ENCODE data around the gene RHOT2. TPM values are rescaled to one million over a fixed set of nuclear protein-coding genes. Genes with fewer than 3 reads are reported as not detected.

The RHOT2 gene
- total RNA-seq, 1 experiment from 2014 or later = 163 TPM

DNA sequence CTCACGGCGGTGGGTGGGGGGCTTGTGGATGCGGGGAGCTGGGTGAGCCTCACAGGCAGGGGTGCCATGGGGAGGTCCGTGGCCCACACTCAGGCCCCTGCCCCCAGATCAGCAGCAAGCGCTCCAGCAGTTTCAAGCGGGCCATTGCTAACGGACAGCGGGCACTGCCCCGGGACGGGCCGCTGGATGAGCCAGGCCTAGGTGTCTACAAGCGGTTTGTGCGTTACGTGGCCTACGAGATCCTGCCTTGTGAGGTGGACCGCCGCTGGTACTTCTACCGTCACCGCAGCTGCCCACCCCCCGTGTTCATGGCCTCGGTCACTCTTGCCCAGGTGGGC is 8.6 kb downstream of the RHOT2 start:
- intact Hi-C loops (cut with micrococcal nuclease; ENCODE audit: unreplicated experiment) = no loop called here
- peak overlapping the region; percentile 46 for H3K4me3 Mint-ChIP-seq (ENCODE audit: low read depth, unreplicated experiment)
- no peaks in the 10 kb centered on the region for H3K27me3 Mint-ChIP-seq (ENCODE audit: unreplicated experiment)
- H3K9me3 Mint-ChIP-seq (ENCODE audit: low read depth, unreplicated experiment) = no peaks in the 10 kb centered on the region
- peaks cover 9% of the 10 kb centered on the region for H3K4me1 Mint-ChIP-seq (ENCODE audit: low read depth, unreplicated experiment)
- no TSS peak for BruUV-seq (replicated peaks)
- TF ChIP-seq, protein P1, sequence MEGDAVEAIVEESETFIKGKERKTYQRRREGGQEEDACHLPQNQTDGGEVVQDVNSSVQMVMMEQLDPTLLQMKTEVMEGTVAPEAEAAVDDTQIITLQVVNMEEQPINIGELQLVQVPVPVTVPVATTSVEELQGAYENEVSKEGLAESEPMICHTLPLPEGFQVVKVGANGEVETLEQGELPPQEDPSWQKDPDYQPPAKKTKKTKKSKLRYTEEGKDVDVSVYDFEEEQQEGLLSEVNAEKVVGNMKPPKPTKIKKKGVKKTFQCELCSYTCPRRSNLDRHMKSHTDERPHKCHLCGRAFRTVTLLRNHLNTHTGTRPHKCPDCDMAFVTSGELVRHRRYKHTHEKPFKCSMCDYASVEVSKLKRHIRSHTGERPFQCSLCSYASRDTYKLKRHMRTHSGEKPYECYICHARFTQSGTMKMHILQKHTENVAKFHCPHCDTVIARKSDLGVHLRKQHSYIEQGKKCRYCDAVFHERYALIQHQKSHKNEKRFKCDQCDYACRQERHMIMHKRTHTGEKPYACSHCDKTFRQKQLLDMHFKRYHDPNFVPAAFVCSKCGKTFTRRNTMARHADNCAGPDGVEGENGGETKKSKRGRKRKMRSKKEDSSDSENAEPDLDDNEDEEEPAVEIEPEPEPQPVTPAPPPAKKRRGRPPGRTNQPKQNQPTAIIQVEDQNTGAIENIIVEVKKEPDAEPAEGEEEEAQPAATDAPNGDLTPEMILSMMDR (IDR thresholded peaks at IDR 0.05; ENCODE audit: unreplicated experiment) = no peak
- CTCF ChIA-PET = no interaction called here
- peaks cover 65% of the 10 kb centered on the region for H3K36me3 Mint-ChIP-seq (ENCODE audit: insufficient read depth, unreplicated experiment)
- no peak overlapping the region for H3K27ac Mint-ChIP-seq (ENCODE audit: unreplicated experiment)
- DNase-seq = no peak

DNA sequence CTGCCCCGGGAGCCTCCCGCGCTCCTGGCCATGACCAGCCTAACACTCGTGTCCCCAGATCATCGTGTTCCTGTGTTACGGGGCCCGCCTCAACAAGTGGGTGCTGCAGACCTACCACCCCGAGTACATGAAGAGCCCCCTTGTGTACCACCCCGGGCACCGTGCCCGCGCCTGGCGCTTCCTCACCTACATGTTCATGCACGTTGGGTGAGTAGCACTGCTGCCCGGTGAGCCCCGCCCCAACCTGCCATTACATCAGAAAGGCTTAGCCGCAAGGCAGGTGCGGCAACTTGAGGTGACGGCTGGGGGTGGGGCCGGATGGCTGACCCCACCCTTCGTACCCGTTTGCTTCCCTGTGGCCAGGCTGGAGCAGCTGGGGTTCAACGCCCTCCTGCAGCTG is 9.0 kb downstream of the RHOT2 start:
- CTCF ChIA-PET = no interaction called here
- peak; percentile 80 for DNase-seq
- Mint-ChIP-seq H3K36me3 (ENCODE audit: insufficient read depth, unreplicated experiment) (peaks cover 68% of the 10 kb centered on the region), H3K4me1 (ENCODE audit: low read depth, unreplicated experiment) (peaks cover 12% of the 10 kb centered on the region), H3K9me3 (ENCODE audit: low read depth, unreplicated experiment) (no peaks in the 10 kb centered on the region), H3K27ac (ENCODE audit: unreplicated experiment) (peak overlapping the region; percentile 12), H3K27me3 (ENCODE audit: unreplicated experiment) (no peaks in the 10 kb centered on the region), H3K4me3 (ENCODE audit: low read depth, unreplicated experiment) (peak overlapping the region; percentile 46)
- intact Hi-C loops (cut with micrococcal nuclease; ENCODE audit: unreplicated experiment) = no loop called here
- TF ChIP-seq, protein P1 (IDR thresholded peaks at IDR 0.05; ENCODE audit: unreplicated experiment) = no peak
- BruUV-seq (replicated peaks) = no TSS peak

DNA sequence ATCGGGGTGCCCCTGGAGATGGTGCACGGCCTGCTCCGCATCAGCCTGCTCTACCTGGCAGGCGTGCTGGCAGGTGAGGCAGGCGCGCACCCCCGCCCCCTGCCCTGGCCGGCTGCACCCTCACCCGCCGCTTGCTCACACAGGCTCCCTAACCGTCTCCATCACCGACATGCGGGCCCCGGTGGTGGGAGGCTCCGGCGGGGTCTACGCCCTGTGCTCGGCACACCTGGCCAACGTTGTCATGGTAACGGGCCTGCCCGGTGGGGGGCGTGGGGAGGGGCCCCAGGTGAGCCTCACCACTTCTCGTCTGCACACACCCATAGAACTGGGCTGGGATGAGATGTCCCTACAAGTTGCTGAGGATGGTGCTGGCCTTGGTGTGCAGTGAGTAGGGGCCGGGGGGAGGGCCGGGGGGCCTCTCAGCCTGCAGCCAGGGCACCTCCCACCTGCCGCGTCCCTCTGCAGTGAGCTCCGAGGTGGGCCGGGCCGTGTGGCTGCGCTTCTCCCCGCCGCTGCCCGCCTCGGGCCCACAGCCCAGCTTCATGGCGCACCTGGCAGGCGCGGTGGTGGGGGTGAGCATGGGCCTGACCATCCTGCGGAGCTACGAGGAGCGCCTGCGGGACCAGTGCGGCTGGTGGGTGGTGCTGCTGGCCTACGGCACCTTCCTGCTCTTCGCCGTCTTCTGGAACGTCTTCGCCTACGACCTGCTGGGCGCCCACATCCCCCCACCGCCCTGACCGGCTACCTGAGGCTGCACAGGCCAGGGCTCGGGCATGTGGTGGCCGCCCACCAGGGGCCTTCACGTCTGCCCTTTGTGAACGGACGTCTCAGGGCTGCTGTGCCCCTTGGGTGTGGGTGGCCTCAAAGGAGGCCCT is 9.6 kb downstream of the RHOT2 start:
- TF ChIP-seq, protein P1 (IDR thresholded peaks at IDR 0.05; ENCODE audit: unreplicated experiment) = no peak
- Mint-ChIP-seq H3K4me3 (ENCODE audit: low read depth, unreplicated experiment) (peak overlapping the region; percentile 46), H3K4me1 (ENCODE audit: low read depth, unreplicated experiment) (peaks cover 19% of the 10 kb centered on the region), H3K36me3 (ENCODE audit: insufficient read depth, unreplicated experiment) (peaks cover 75% of the 10 kb centered on the region), H3K9me3 (ENCODE audit: low read depth, unreplicated experiment) (no peaks in the 10 kb centered on the region), H3K27me3 (ENCODE audit: unreplicated experiment) (no peaks in the 10 kb centered on the region), H3K27ac (ENCODE audit: unreplicated experiment) (peak overlapping the region; percentile 12)
- CTCF ChIA-PET = no interaction called here
- intact Hi-C loops (cut with micrococcal nuclease; ENCODE audit: unreplicated experiment) = no loop called here
- BruUV-seq (replicated peaks) = no TSS peak
- DNase-seq = no peak

- no peak for DNase-seq
- CTCF ChIA-PET = no interaction called here
- Mint-ChIP-seq H3K9me3 (ENCODE audit: low read depth, unreplicated experiment) (no peaks in the 10 kb centered on the region), H3K27ac (ENCODE audit: unreplicated experiment) (no peak overlapping the region), H3K4me3 (ENCODE audit: low read depth, unreplicated experiment) (no peak overlapping the region), H3K27me3 (ENCODE audit: unreplicated experiment) (no peaks in the 10 kb centered on the region), H3K4me1 (ENCODE audit: low read depth, unreplicated experiment) (peaks cover 22% of the 10 kb centered on the region), H3K36me3 (ENCODE audit: insufficient read depth, unreplicated experiment) (peaks cover 76% of the 10 kb centered on the region)
- intact Hi-C loops (cut with micrococcal nuclease; ENCODE audit: unreplicated experiment) = no loop called here
- BruUV-seq (replicated peaks) = no TSS peak
- TF ChIP-seq, protein P1 (IDR thresholded peaks at IDR 0.05; ENCODE audit: unreplicated experiment) = no peak
Observed at GRCh38 chr16:678209-678857, 10.4 kb downstream of the RHOT2 start.
